ENCODE results near the gene NAGK. TPM values are rescaled to one million over a fixed set of nuclear protein-coding genes. Genes with fewer than 3 reads are reported as not detected.
"Not testable (repeated sequence)": the region's sequence is repeated elsewhere in the genome, so short reads cannot be mapped to it uniquely, and the experiment has no call there.

Gene NAGK
- total and polyA plus RNA-seq, 2 donors (not counting 1 experiment from before 2014, with no cell fraction given), result 221 to 230 TPM

GRCh38 chr2:71103809-71104208, 35.4 kb downstream of the NAGK start:
- Histone ChIP-seq H3K27me3 (replicated peaks in 1 of 4; ENCODE audit: control extremely low read depth in 1 of 4, control insufficient read depth in 3 of 4, insufficient read depth in 4 of 4, low read length in 3 of 4) (peaks cover 0 to 1% (median 0%) of the 10 kb centered on the region in 4 experiments), H3K4me3 (ENCODE audit: control extremely low read depth in 1 of 5, extremely low read depth in 1 of 5, insufficient read depth in 1 of 5, low read depth in 2 of 5, low read length in 4 of 5) (no peak overlapping the region), H3K4me1 (ENCODE audit: control insufficient read depth in 2 of 2, insufficient read depth in 2 of 2, low read length in 2 of 2) (no peaks in the 10 kb centered on the region), H4K20me1 (ENCODE audit: control insufficient read depth, insufficient read depth, low read length, poor library complexity, severe bottlenecking) (no peaks in the 10 kb centered on the region), H3K79me2 (ENCODE audit: control insufficient read depth, insufficient read depth, low read length) (no peaks in the 10 kb centered on the region), H3K9ac (ENCODE audit: low read length) (no peak overlapping the region), H3K27ac (ENCODE audit: low read length in 2 of 2) (no peak overlapping the region), H3K36me3 (replicated peaks in 1 of 2; ENCODE audit: control extremely low read depth in 1 of 2, control insufficient read depth in 1 of 2, extremely low read depth in 1 of 2, insufficient read depth in 2 of 2, low read length in 1 of 2) (peaks cover 2% of the 10 kb centered on the region in 2 experiments), H2AFZ (ENCODE audit: insufficient read depth, low read depth, low read length, poor library complexity, severe bottlenecking) (no peak overlapping the region), H3K4me2 (replicated peaks; ENCODE audit: low read depth, low read length, poor library complexity, severe bottlenecking) (no peak overlapping the region), H3K9me3 (ENCODE audit: control extremely low read depth in 1 of 3, control insufficient read depth in 2 of 3, insufficient read depth in 1 of 3, low read length in 2 of 3) (peaks cover 0 to 1% (median 0%) of the 10 kb centered on the region in 3 donors)
- no peaks in the 10 kb centered on the region for H3K4me1 Mint-ChIP-seq
- H3K27ac Mint-ChIP-seq, result no peak overlapping the region
- DNase-seq, result no peak
- ChIA-PET CTCF (interaction anchor here (0.8 kb wide), 1 partner anchor 13 kb away, joined by 7 read pairs; no protein-coding TSS in a partner anchor), POLR2A (no interaction called here)
- no peak overlapping the region for H3K4me3 Mint-ChIP-seq
- WGBS (ENCODE audit: insufficient coverage), result 100% methylated on average over 3 of the region's 5 CpGs
- no peak for ATAC-seq (ENCODE audit: low read depth)
- TF ChIP-seq EZH2 (IDR thresholded peaks at IDR 0.05; ENCODE audit: borderline replicate concordance, insufficient read depth, low read depth, low read length, poor library complexity, severe bottlenecking) (no peak), CTCF (IDR thresholded peaks at IDR 0.05) (no peak)
- intact Hi-C loops (cut with micrococcal nuclease), result no loop called here
- peaks cover 5% of the 10 kb centered on the region for H3K27me3 Mint-ChIP-seq
- H3K9me3 Mint-ChIP-seq (ENCODE audit: insufficient read depth), result no peaks in the 10 kb centered on the region

GRCh38 chr2:71106463-71106862, 38.0 kb downstream of the NAGK start:
- H3K4me3 Mint-ChIP-seq, CTCF ChIA-PET: not testable (repeated sequence)

More at GRCh38 chr2:71106463-71106862, 38.0 kb downstream of the NAGK start:
- H3K9ac ChIP-seq (ENCODE audit: low read length); H3K4me3 ChIP-seq (ENCODE audit: control extremely low read depth in 1 of 5, extremely low read depth in 1 of 5, insufficient read depth in 1 of 5, low read depth in 2 of 5, low read length in 4 of 5); H2AFZ ChIP-seq (ENCODE audit: insufficient read depth, low read depth, low read length, poor library complexity, severe bottlenecking); H3K4me1 ChIP-seq (ENCODE audit: control insufficient read depth in 2 of 2, insufficient read depth in 2 of 2, low read length in 2 of 2); H3K27me3 ChIP-seq (replicated peaks in 1 of 4; ENCODE audit: control extremely low read depth in 1 of 4, control insufficient read depth in 3 of 4, insufficient read depth in 4 of 4, low read length in 3 of 4); H3K27me3 Mint-ChIP-seq; H3K79me2 ChIP-seq (ENCODE audit: control insufficient read depth, insufficient read depth, low read length); H4K20me1 ChIP-seq (ENCODE audit: control insufficient read depth, insufficient read depth, low read length, poor library complexity, severe bottlenecking); ATAC-seq (ENCODE audit: low read depth); H3K27ac Mint-ChIP-seq; H3K9me3 Mint-ChIP-seq (ENCODE audit: insufficient read depth); DNase-seq; H3K4me2 ChIP-seq (replicated peaks; ENCODE audit: low read depth, low read length, poor library complexity, severe bottlenecking); H3K4me1 Mint-ChIP-seq; H3K9me3 ChIP-seq (ENCODE audit: control extremely low read depth in 1 of 3, control insufficient read depth in 2 of 3, insufficient read depth in 1 of 3, low read length in 2 of 3); POLR2A ChIA-PET; intact Hi-C loops (cut with micrococcal nuclease); H3K27ac ChIP-seq (ENCODE audit: low read length in 2 of 2): not testable (repeated sequence)
- WGBS (ENCODE audit: insufficient coverage), result 100% methylated on average over 2 of the region's 6 CpGs
- peaks cover 3 to 10% of the 10 kb centered on the region in 2 experiments for H3K36me3 ChIP-seq (replicated peaks in 1 of 2; ENCODE audit: control extremely low read depth in 1 of 2, control insufficient read depth in 1 of 2, extremely low read depth in 1 of 2, insufficient read depth in 2 of 2, low read length in 1 of 2)
